Endodermal cell (in vitro differentiated cells): ENCODE data around the gene ATXN1. TPM values are rescaled to one million over a fixed set of nuclear protein-coding genes. Genes with fewer than 3 reads are reported as not detected.
A peak's percentile ranks its signal among the peaks of the same experiment; 100 is the strongest.

Source experiments
- DNase-seq: peaks from one replicate; pipeline ENCODE4 v3.0.0-alpha.2; 2017
- H3K27ac ChIP-seq: 2 replicates; pipeline ENCODE4 v1.5.1; 2013; ENCODE audit warnings: mild to moderate bottlenecking, low read depth, low read length, moderate library complexity
- H3K27me3 ChIP-seq: 2 replicates; pipeline ENCODE4 v1.6.1; 2013; ENCODE audit warnings: mild to moderate bottlenecking, low read length, moderate library complexity; ENCODE audit not compliant: insufficient read depth, control insufficient read depth, poor library complexity, severe bottlenecking
- H3K36me3 ChIP-seq: 2 replicates; pipeline ENCODE4 v1.7.0; 2013; ENCODE audit warnings: mild to moderate bottlenecking, low read length, moderate library complexity; ENCODE audit not compliant: control insufficient read depth, insufficient read depth
- H3K4me1 ChIP-seq: one replicate; pipeline ENCODE4 v1.7.0; 2013; ENCODE audit warnings: low read length; ENCODE audit not compliant: control insufficient read depth, insufficient read depth
- H3K4me3 ChIP-seq: 2 replicates; pipeline ENCODE4 v1.5.1; 2013; ENCODE audit warnings: mild to moderate bottlenecking, low read length, moderate library complexity
- H3K9ac ChIP-seq: 2 replicates; pipeline ENCODE4 v1.6.1; 2013; ENCODE audit warnings: mild to moderate bottlenecking, low read length, moderate library complexity; ENCODE audit not compliant: poor library complexity, severe bottlenecking; ENCODE audit errors: extremely low read depth
- H3K9me3 ChIP-seq: 2 replicates; pipeline ENCODE4 v1.6.1; 2013; ENCODE audit warnings: mild to moderate bottlenecking, low read length, moderate library complexity; ENCODE audit not compliant: control insufficient read depth
- H3K27ac Mint-ChIP-seq: 2 replicates; pipeline ENCODE4 v1.8.0; 2020; ENCODE audit warnings: mixed read lengths
- H3K27me3 Mint-ChIP-seq: 2 replicates; pipeline ENCODE4 v1.8.0; 2021; ENCODE audit warnings: mild to moderate bottlenecking, mixed read lengths; ENCODE audit not compliant: insufficient read depth
- H3K36me3 Mint-ChIP-seq: 2 replicates; pipeline ENCODE4 v1.8.0; 2020; ENCODE audit warnings: low read depth, mixed read lengths
- H3K4me1 Mint-ChIP-seq: 2 replicates; pipeline ENCODE4 v1.8.0; 2020; ENCODE audit warnings: mixed read lengths
- H3K4me3 Mint-ChIP-seq: 2 replicates; pipeline ENCODE4 v1.8.0; 2020; ENCODE audit warnings: mild to moderate bottlenecking, moderate library complexity, mixed read lengths
- H3K9me3 Mint-ChIP-seq: 2 replicates; pipeline ENCODE4 v1.8.0; 2020; ENCODE audit warnings: mild to moderate bottlenecking, mixed read lengths
- WGBS, 2 experiments: methylation state at CpG; one replicate each; pipeline versions ENCODE4 v1.1.5 to v1.1.7; 2013; ENCODE audit warnings: missing lambda C conversion rate in 2 of 2, mixed read lengths in 1 of 2; ENCODE audit not compliant: insufficient coverage in 1 of 2, insufficient read length in 1 of 2; 5-methylcytosine and 5-hydroxymethylcytosine counted together
- total RNA-seq, 2 donors: library from RNA; stranded (reverse); fragmentation: NEBNext Ultra II Directional in 1 of 2; extraction: Animal tissue kit (Norgen Biotek cat#: 25700) in 1 of 2; gene quantifications; 2 replicates in 1 of 2; 3 replicates in 1 of 2; pipeline ENCODE4 v1.2.1, GENCODE V29; 2021
- TF ChIP-seq, protein P1 (sequence below): fragments of 200-600 bp; sonication (generic); conservative IDR thresholded peaks from 2 replicates; pipeline ENCODE4 v1.5.0; 2021; ENCODE audit warnings: antibody characterized with exemption, mild to moderate bottlenecking

The ATXN1 gene
- total RNA-seq, 2 donors from 2014 or later = 10.4 to 15.9 TPM

DNA sequence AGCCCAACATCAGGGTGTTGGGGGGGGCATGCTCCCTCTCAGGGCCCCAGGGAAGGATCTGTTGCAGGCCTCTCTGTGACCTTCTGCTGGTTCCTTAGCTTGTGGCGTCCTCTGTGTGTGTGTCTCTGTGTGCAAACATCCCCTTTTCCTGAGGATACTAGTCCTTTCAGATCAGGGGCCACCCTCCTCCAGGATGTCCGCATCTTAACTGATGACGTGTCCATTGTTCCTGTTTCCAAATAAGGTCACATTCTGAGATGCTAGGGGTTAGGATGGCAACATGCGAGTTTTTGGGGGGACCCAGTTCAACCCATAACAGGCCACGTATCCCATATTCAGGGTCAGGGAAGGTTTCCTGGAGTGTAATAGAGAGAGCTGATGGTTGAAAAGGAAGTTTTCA, 482.0 kb downstream of the ATXN1 start:
- Mint-ChIP-seq H3K4me3 (no peak overlapping the region), H3K36me3 (no peaks in the 10 kb centered on the region), H3K27ac (no peak overlapping the region), H3K4me1 (peaks cover 18% of the 10 kb centered on the region), H3K9me3 (no peaks in the 10 kb centered on the region), H3K27me3 (no peaks in the 10 kb centered on the region)
- 94 to 96% methylated on average over 5 of the region's 5 CpGs for WGBS, 2 experiments
- H3K9me3 ChIP-seq = no peaks in the 10 kb centered on the region
- no peaks in the 10 kb centered on the region for H3K36me3 ChIP-seq
- no peak overlapping the region for H3K27ac ChIP-seq
- H3K4me3 ChIP-seq = no peak overlapping the region
- no peak for DNase-seq
- no peak overlapping the region for H3K9ac ChIP-seq
- TF ChIP-seq, protein P1, sequence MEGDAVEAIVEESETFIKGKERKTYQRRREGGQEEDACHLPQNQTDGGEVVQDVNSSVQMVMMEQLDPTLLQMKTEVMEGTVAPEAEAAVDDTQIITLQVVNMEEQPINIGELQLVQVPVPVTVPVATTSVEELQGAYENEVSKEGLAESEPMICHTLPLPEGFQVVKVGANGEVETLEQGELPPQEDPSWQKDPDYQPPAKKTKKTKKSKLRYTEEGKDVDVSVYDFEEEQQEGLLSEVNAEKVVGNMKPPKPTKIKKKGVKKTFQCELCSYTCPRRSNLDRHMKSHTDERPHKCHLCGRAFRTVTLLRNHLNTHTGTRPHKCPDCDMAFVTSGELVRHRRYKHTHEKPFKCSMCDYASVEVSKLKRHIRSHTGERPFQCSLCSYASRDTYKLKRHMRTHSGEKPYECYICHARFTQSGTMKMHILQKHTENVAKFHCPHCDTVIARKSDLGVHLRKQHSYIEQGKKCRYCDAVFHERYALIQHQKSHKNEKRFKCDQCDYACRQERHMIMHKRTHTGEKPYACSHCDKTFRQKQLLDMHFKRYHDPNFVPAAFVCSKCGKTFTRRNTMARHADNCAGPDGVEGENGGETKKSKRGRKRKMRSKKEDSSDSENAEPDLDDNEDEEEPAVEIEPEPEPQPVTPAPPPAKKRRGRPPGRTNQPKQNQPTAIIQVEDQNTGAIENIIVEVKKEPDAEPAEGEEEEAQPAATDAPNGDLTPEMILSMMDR = no peak
- H3K27me3 ChIP-seq = no peaks in the 10 kb centered on the region
- peaks cover 4% of the 10 kb centered on the region for H3K4me1 ChIP-seq

DNA sequence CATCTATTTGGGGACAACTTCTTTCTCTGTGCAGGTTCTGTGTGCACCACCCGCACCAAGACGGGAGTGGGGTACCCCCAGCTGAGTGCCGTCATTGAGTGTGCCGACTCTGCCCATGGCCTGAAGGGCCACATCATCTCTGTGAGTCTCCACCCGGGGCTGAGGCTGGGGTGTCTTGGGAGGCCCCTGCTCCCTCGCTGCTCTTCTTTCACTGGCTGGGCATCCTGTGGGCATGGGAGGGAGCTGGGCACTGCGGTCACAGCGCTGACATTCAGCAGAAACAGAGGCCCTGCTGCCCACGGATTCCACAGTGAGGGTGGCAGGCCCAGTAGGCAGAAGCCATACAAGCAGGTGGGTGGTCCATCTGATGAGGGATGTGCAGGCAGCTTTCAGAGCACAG, 482.5 kb downstream of the ATXN1 start:
- 89 to 92% methylated on average over 8 to 9 of the region's 9 CpGs for WGBS, 2 experiments
- Mint-ChIP-seq H3K9me3 (no peaks in the 10 kb centered on the region), H3K27me3 (no peaks in the 10 kb centered on the region), H3K36me3 (no peaks in the 10 kb centered on the region), H3K27ac (no peak overlapping the region), H3K4me3 (no peak overlapping the region), H3K4me1 (peaks cover 18% of the 10 kb centered on the region)
- TF ChIP-seq, protein P1 = no peak
- Histone ChIP-seq H3K27ac (no peak overlapping the region), H3K4me1 (peaks cover 4% of the 10 kb centered on the region), H3K27me3 (no peaks in the 10 kb centered on the region), H3K4me3 (no peak overlapping the region), H3K9me3 (no peaks in the 10 kb centered on the region), H3K36me3 (no peaks in the 10 kb centered on the region), H3K9ac (no peak overlapping the region)
- DNase-seq = no peak

- Mint-ChIP-seq H3K4me1 (peaks cover 18% of the 10 kb centered on the region), H3K4me3 (no peak overlapping the region), H3K27me3 (no peaks in the 10 kb centered on the region), H3K27ac (peak overlapping the region; percentile 52), H3K9me3 (no peaks in the 10 kb centered on the region), H3K36me3 (no peaks in the 10 kb centered on the region)
- no peak overlapping the region for H3K9ac ChIP-seq
- H3K27me3 ChIP-seq = no peaks in the 10 kb centered on the region
- H3K4me1 ChIP-seq = peaks cover 4% of the 10 kb centered on the region
- H3K36me3 ChIP-seq = no peaks in the 10 kb centered on the region
- H3K9me3 ChIP-seq = no peaks in the 10 kb centered on the region
- 92 to 93% methylated on average over 6 to 10 of the region's 10 CpGs for WGBS, 2 experiments
- DNase-seq = no peak
- no peak overlapping the region for H3K27ac ChIP-seq
- TF ChIP-seq, protein P1 = no peak
- H3K4me3 ChIP-seq = no peak overlapping the region
These were observed 483.1 kb downstream of the ATXN1 start for GRCh38 chr6:16278048-16278724.
